Measurements from ENCODE around the gene WDR5B. TPM values are rescaled to one million over a fixed set of nuclear protein-coding genes. Genes with fewer than 3 reads are reported as not detected.

Gene WDR5B

DNA sequence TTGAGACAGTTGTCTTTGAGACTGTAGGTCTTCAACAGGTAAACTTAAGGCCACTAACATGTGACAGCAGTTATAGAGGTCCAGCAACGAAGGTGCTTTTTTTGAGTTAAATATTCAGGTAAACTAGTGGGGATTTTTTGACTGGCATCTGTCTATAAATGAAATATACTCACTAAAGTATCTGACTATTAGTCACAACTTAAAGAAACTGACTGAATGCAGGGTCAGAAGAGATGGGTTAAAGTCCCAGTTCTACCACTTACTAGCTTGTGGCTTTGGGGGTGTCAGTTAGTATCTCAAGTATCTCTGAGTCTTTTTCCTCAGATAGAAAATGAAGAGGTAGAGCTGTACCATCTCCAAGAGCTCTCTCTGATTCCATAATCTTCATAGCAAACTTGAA lies 50.8 kb downstream of the WDR5B start:
- WGBS (ENCODE audit: extremely low coverage, insufficient coverage, low lambda C conversion rate): no CpG with 5 or more reads among the region's 1 CpG
- no peaks in the 10 kb centered on the region for H3K27me3 ChIP-seq (ENCODE audit: insufficient read depth, low read length, poor library complexity)
- H3K56ac ChIP-seq (ENCODE audit: low read length): no peak overlapping the region
- no peak overlapping the region for H3K23ac ChIP-seq (ENCODE audit: low read length)
- H3K4ac ChIP-seq (ENCODE audit: low read depth, low read length): no peak overlapping the region
- no peak overlapping the region for H2BK15ac ChIP-seq (replicated peaks; ENCODE audit: low read depth)
- no peak overlapping the region for H3K4me3 ChIP-seq (ENCODE audit: low read length)
- no peak overlapping the region for H4K5ac ChIP-seq (ENCODE audit: low read length)
- no peak overlapping the region for H3K27ac ChIP-seq (ENCODE audit: low read depth, low read length)
- H2BK120ac ChIP-seq (ENCODE audit: low read depth, low read length): no peak overlapping the region
- no peak overlapping the region for H4K8ac ChIP-seq (ENCODE audit: low read depth, low read length)
- no peak overlapping the region for H3K9ac ChIP-seq (ENCODE audit: low read length)
- no peaks in the 10 kb centered on the region for H3K79me1 ChIP-seq (ENCODE audit: low read length)
- H3K36me3 ChIP-seq (ENCODE audit: control insufficient read depth, insufficient read depth, low read length): peaks cover 3% of the 10 kb centered on the region
- no peak overlapping the region for H3K4me2 ChIP-seq (ENCODE audit: low read length)
- DNase-seq: no peak
- no peaks in the 10 kb centered on the region for H3K79me2 ChIP-seq (ENCODE audit: control insufficient read depth, insufficient read depth, low read length)
- H2BK5ac ChIP-seq (ENCODE audit: low read length): no peak overlapping the region
- no peak overlapping the region for H3K18ac ChIP-seq (ENCODE audit: low read length)
- no peak overlapping the region for H2AK5ac ChIP-seq (ENCODE audit: low read length)
- no peaks in the 10 kb centered on the region for H3K4me1 ChIP-seq (ENCODE audit: control insufficient read depth, low read depth, low read length)

DNA sequence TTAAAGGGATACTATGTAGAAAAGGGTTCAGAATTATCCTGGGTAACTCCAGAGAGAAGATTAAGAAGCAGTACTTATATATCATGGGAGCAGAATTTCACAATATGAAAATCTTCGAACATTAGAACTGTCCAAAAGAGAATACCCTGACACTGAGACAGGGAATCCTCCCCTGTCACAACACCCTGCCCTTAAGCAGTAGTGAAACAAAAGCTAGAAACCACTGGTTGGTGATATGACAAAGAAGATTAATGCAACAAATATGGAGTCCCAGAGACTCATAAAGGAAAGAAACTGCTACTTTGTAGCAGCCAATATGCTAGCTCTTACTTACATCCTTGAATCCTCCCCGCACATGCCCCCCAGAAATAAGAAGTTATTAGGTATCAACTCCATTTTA lies 51.4 kb downstream of the WDR5B start:
- Histone ChIP-seq H3K27me3 (ENCODE audit: insufficient read depth, low read length, poor library complexity) (no peaks in the 10 kb centered on the region), H3K18ac (ENCODE audit: low read length) (no peak overlapping the region), H3K56ac (ENCODE audit: low read length) (no peak overlapping the region), H3K79me1 (ENCODE audit: low read length) (no peaks in the 10 kb centered on the region), H3K4me3 (ENCODE audit: low read length) (no peak overlapping the region), H3K4ac (ENCODE audit: low read depth, low read length) (no peak overlapping the region), H4K8ac (ENCODE audit: low read depth, low read length) (no peak overlapping the region), H4K5ac (ENCODE audit: low read length) (no peak overlapping the region), H2AK5ac (ENCODE audit: low read length) (no peak overlapping the region), H2BK120ac (ENCODE audit: low read depth, low read length) (no peak overlapping the region), H3K9ac (ENCODE audit: low read length) (no peak overlapping the region), H3K79me2 (ENCODE audit: control insufficient read depth, insufficient read depth, low read length) (no peaks in the 10 kb centered on the region), H3K4me1 (ENCODE audit: control insufficient read depth, low read depth, low read length) (no peaks in the 10 kb centered on the region), H2BK15ac (replicated peaks; ENCODE audit: low read depth) (no peak overlapping the region), H3K23ac (ENCODE audit: low read length) (no peak overlapping the region), H3K4me2 (ENCODE audit: low read length) (no peak overlapping the region), H3K36me3 (ENCODE audit: control insufficient read depth, insufficient read depth, low read length) (peaks cover 3% of the 10 kb centered on the region), H3K27ac (ENCODE audit: low read depth, low read length) (no peak overlapping the region), H2BK5ac (ENCODE audit: low read length) (no peak overlapping the region)
- DNase-seq: no peak
- no CpG with 5 or more reads among the region's 2 CpGs for WGBS (ENCODE audit: extremely low coverage, insufficient coverage, low lambda C conversion rate)

Small RNAs within 50 kb of the gene (small RNA-seq; reads per million reads assigned to genes)
- gene AC083798.1 (ENCODE audit: insufficient read depth): not detected
